T-helper 1 cell treated with Interleukin-12 subunit alpha and Interleukin-12 subunit beta and Interleukin-4 antibody, amounts not matched to agents 30 ng/mL and 1 ng/mL, for 36 hours (primary cell): ENCODE measurements around the gene IFT88. TPM values are rescaled to one million over a fixed set of nuclear protein-coding genes. Genes with fewer than 3 reads are reported as not detected.

ENCODE experiments used
- intact Hi-C: fragments of 100-400 bp; cut with micrococcal nuclease; formaldehyde crosslinking; loops from one replicate; pipeline ENCODE4 v1.15.1; 2024
- total RNA-seq: library from RNA; stranded (reverse); gene quantifications from 2 replicates; pipeline ENCODE4 v1.2.3, GENCODE V29; 2022

Gene IFT88
- total RNA-seq = 3.2 and 4.6 TPM in 2 replicates

GRCh38 chr13:20566898-20567874 is at the start of gene IFT88:
Gene IFT88 (plus strand): TSS chr13:20567157. CDS start chr13:20574386, 7,229 bp downstream.
- intact Hi-C loops = loop anchor here (1.0 to 10.0 kb wide), 12 partner anchors 41 to 1036 kb away; partner anchors contain the start of genes EEF1AKMT1, MPHOSPH8 and ZMYM2

GRCh38 chr13:20518660-20519100 is 48.3 kb upstream of the IFT88 start:
- intact Hi-C loops = no loop called here

- intact Hi-C loops = no loop called here
Observed at GRCh38 chr13:20519875-20520274, 47.1 kb upstream of the IFT88 start.

GRCh38 chr13:20521364-20522115 is 45.4 kb upstream of the IFT88 start:
- intact Hi-C loops = no loop called here

GRCh38 chr13:20525144-20525600 is 41.8 kb upstream of the IFT88 start:
- intact Hi-C loops = loop anchor here (1.0 to 5.0 kb wide), 4 partner anchors 113 to 743 kb away; partner anchors contain the start of genes PSPC1 and XPO4

GRCh38 chr13:20525601-20526544 is 41.1 kb upstream of the IFT88 start, which contains the start of gene CRYL1:
Gene CRYL1 (minus strand): TSS chr13:20525857. CDS start chr13:20525794, 63 bp downstream.
- intact Hi-C loops = loop anchor here (1.0 to 5.0 kb wide), 9 partner anchors 31 to 1077 kb away; partner anchors contain the start of genes EEF1AKMT1, IFT88, PSPC1 and XPO4

- intact Hi-C loops = loop anchor here (1.0 to 5.0 kb wide), 7 partner anchors 31 to 1077 kb away; partner anchors contain the start of genes EEF1AKMT1, IFT88 and PSPC1
Observed at GRCh38 chr13:20526664-20527063, 40.3 kb upstream of the IFT88 start.

- intact Hi-C loops = loop anchor here (5.0 kb wide), 2 partner anchors 116 to 746 kb away; partner anchors contain the start of gene PSPC1
Observed at GRCh38 chr13:20528452-20528851, 38.5 kb upstream of the IFT88 start.

- intact Hi-C loops = no loop called here
Observed at GRCh38 chr13:20534038-20534608, 32.8 kb upstream of the IFT88 start.

- intact Hi-C loops = no loop called here
Observed at GRCh38 chr13:20536992-20537391, 30.0 kb upstream of the IFT88 start.

- intact Hi-C loops = no loop called here
Observed at GRCh38 chr13:20544201-20544923, 22.6 kb upstream of the IFT88 start.

GRCh38 chr13:20546556-20546955 is 20.4 kb upstream of the IFT88 start:
- intact Hi-C loops = no loop called here

- intact Hi-C loops = no loop called here
Observed at GRCh38 chr13:20547479-20547908, 19.5 kb upstream of the IFT88 start.

- intact Hi-C loops = no loop called here
Observed at GRCh38 chr13:20550799-20551198, 16.2 kb upstream of the IFT88 start.

- intact Hi-C loops = no loop called here
Observed at GRCh38 chr13:20553311-20553710, 13.6 kb upstream of the IFT88 start.

GRCh38 chr13:20558982-20559381 is 8.0 kb upstream of the IFT88 start:
- intact Hi-C loops = no loop called here

- intact Hi-C loops = loop anchor here (10.0 kb wide), 1 partner anchor 455 kb away; no protein-coding TSS in a partner anchor
Observed at GRCh38 chr13:20559659-20560356, 7.1 kb upstream of the IFT88 start.

GRCh38 chr13:20561741-20562140 is 5.2 kb upstream of the IFT88 start:
- intact Hi-C loops = loop anchor here (10.0 kb wide), 1 partner anchor 453 kb away; no protein-coding TSS in a partner anchor
